Nephron (organoid): Measurements from ENCODE around the gene TOB1.
A peak's percentile ranks its signal among the peaks of the same experiment; 100 is the strongest.

Experiments
- H3K27ac Mint-ChIP-seq, 3 experiments: 2 replicates each; pipeline ENCODE4 v1.8.0; 2020; ENCODE audit warnings: mixed read lengths in 3 of 3, mild to moderate bottlenecking in 2 of 3, moderate library complexity in 1 of 3
- H3K27me3 Mint-ChIP-seq: 2 replicates; pipeline ENCODE4 v1.8.0; 2021; ENCODE audit warnings: low read depth, mild to moderate bottlenecking, moderate library complexity, mixed read lengths
- H3K36me3 Mint-ChIP-seq: 2 replicates; pipeline ENCODE4 v1.8.0; 2020; ENCODE audit warnings: low read depth, mixed read lengths
- H3K4me1 Mint-ChIP-seq: 2 replicates; pipeline ENCODE4 v1.8.0; 2020; ENCODE audit warnings: mixed read lengths
- H3K4me3 Mint-ChIP-seq, 3 experiments: 2 replicates each; pipeline ENCODE4 v1.8.0; 2020; ENCODE audit warnings: mild to moderate bottlenecking in 3 of 3, mixed read lengths in 3 of 3, moderate library complexity in 2 of 3
- H3K9me3 Mint-ChIP-seq: 2 replicates; pipeline ENCODE4 v1.8.0; 2020; ENCODE audit warnings: mixed read lengths
- CTCF ChIP-seq, 3 experiments: fragments of 200-600 bp; sonication (generic); IDR thresholded peaks; one replicate each; pipeline ENCODE4 v1.5.0; 2021; ENCODE audit warnings: antibody characterized with exemption in 3 of 3; ENCODE audit not compliant: unreplicated experiment in 3 of 3

The TOB1 gene

GRCh38 chr17:50909765-50910605 is 43.8 kb upstream of the TOB1 start:
- H3K9me3 Mint-ChIP-seq, result no peaks in the 10 kb centered on the region
- no peak for TF ChIP-seq CTCF (IDR thresholded peaks at IDR 0.05; ENCODE audit: unreplicated experiment in 3 of 3)
- no peak overlapping the region for H3K4me3 Mint-ChIP-seq
- H3K4me1 Mint-ChIP-seq, result peaks cover 39% of the 10 kb centered on the region
- peak overlapping the region in 2 of 3 experiments; percentile 56 to 92 for H3K27ac Mint-ChIP-seq
- H3K27me3 Mint-ChIP-seq, result peaks cover 12% of the 10 kb centered on the region
- H3K36me3 Mint-ChIP-seq, result no peaks in the 10 kb centered on the region

GRCh38 chr17:50908860-50909764 is 43.0 kb upstream of the TOB1 start:
- Mint-ChIP-seq H3K9me3 (no peaks in the 10 kb centered on the region), H3K36me3 (no peaks in the 10 kb centered on the region), H3K27me3 (peaks cover 12% of the 10 kb centered on the region), H3K4me3 (no peak overlapping the region), H3K4me1 (peaks cover 43% of the 10 kb centered on the region), H3K27ac (peak overlapping the region; percentile 56 to 92 (median 82))
- TF ChIP-seq CTCF (IDR thresholded peaks at IDR 0.05; ENCODE audit: unreplicated experiment in 3 of 3), result no peak

DNA sequence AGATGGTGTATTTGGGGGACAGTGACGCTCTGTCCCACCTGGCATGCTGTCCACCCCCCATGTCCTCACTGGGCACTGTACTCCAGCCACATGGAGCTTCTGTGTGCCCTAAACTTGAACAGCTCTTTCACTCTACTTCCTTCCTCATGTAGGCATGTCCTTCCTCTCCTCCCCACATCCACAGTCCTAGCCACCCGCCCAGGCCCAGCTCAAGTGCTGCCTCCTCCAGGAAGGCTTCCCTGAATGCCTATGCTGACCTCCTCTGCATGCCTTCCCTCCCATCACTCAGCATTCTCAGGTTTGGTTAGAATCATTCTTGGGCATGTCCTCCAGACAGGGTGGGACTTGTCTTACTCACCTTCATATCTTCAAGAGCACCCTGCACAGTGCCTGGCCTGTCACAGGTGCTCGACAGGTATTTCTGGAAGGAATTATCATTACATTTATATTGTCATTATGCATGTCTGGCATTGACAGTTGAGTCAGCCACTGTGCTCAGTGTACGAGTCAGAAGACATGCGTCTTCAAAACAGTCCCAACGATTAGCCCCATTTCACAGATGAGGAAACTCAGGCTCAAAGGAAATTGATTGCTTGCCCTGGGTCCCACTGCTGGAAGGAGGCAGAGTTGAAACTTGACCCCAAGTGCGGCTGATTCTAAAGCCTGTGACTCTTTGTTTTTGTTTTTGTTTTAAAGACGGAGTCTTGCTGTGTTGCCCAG is 42.1 kb upstream of the TOB1 start:
- H3K9me3 Mint-ChIP-seq, result no peaks in the 10 kb centered on the region
- peak overlapping the region; percentile 47 to 70 (median 64) for H3K27ac Mint-ChIP-seq
- peaks cover 12% of the 10 kb centered on the region for H3K27me3 Mint-ChIP-seq
- H3K4me3 Mint-ChIP-seq, result no peak overlapping the region
- no peak for TF ChIP-seq CTCF (IDR thresholded peaks at IDR 0.05; ENCODE audit: unreplicated experiment in 3 of 3)
- H3K36me3 Mint-ChIP-seq, result no peaks in the 10 kb centered on the region
- peaks cover 46% of the 10 kb centered on the region for H3K4me1 Mint-ChIP-seq

DNA sequence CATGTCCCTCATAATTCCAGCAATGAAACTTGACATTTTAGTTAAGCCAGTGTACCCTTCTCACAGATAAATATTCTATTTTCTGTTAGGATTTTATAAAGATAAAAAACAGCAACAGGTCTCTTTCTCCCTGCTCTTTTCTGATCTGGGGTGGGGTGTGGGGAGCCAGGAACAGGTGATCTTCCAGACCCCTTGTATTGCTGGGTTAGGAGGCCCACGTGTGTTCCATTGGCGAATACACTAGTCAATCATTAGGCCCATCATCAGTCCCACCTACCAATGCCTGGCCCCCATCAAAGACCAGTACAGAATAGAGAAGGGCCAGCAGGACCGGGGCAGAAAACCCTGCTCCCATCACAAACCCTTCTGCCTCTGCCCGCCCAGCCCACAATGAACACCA is 40.3 kb upstream of the TOB1 start:
- H3K4me3 Mint-ChIP-seq, result peak overlapping the region in 1 of 3 experiments; percentile 35
- H3K4me1 Mint-ChIP-seq, result peaks cover 60% of the 10 kb centered on the region
- H3K36me3 Mint-ChIP-seq, result no peaks in the 10 kb centered on the region
- no peak for TF ChIP-seq CTCF (IDR thresholded peaks at IDR 0.05; ENCODE audit: unreplicated experiment in 3 of 3)
- H3K9me3 Mint-ChIP-seq, result no peaks in the 10 kb centered on the region
- peak overlapping the region; percentile 86 to 95 (median 91) for H3K27ac Mint-ChIP-seq
- H3K27me3 Mint-ChIP-seq, result peaks cover 11% of the 10 kb centered on the region

DNA sequence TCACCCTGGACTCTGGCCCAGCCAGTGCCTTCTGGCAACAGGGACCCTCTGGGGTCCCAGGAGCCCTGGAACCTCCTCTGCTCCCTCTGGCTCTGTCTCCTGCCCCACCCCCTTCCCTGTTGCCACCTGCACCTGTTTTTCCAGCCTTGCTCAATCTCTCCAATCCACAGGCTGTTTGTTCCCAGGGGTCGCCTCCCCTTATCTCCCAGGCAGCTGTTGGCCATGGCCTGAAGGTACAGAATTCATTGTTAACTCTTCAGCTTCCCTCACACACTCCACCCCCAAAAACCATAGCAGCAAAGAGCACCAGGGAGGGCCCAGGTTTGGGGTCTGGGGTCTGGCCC is 39.3 kb upstream of the TOB1 start:
- H3K36me3 Mint-ChIP-seq, result no peaks in the 10 kb centered on the region
- peaks cover 69% of the 10 kb centered on the region for H3K4me1 Mint-ChIP-seq
- peaks cover 9% of the 10 kb centered on the region for H3K27me3 Mint-ChIP-seq
- no peaks in the 10 kb centered on the region for H3K9me3 Mint-ChIP-seq
- H3K27ac Mint-ChIP-seq, result peak overlapping the region; percentile 86 to 95 (median 91)
- TF ChIP-seq CTCF (IDR thresholded peaks at IDR 0.05; ENCODE audit: unreplicated experiment in 3 of 3), result no peak
- peak overlapping the region; percentile 9 to 45 (median 28) for H3K4me3 Mint-ChIP-seq
